ENCODE results near the gene SPECC1.
"Not testable (repeated sequence)": the region's sequence is repeated elsewhere in the genome, so short reads cannot be mapped to it uniquely, and the experiment has no call there.

SPECC1 gene

DNA sequence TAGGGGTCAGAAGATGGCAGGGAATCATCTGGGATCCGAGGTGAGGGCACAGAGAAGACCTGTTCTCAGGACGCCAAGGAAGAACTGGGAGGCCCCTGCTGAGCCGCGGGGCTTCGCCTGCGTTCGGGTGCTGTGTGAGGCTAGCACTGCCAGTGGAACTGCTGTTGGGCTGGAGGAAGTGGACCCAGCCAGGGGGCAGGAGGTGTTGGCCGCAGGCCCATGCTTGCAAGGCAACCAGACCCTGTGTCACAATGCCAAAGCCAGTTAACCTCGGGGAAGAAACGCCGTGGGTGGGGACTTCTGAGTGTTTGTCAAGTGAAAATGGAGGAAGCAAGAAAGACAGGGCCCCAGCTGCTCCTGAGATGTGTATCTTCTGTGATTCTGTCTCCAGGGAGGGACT lies 272.7 kb downstream of the SPECC1 start:
- peak; percentile 98 for DNase-seq

DNA sequence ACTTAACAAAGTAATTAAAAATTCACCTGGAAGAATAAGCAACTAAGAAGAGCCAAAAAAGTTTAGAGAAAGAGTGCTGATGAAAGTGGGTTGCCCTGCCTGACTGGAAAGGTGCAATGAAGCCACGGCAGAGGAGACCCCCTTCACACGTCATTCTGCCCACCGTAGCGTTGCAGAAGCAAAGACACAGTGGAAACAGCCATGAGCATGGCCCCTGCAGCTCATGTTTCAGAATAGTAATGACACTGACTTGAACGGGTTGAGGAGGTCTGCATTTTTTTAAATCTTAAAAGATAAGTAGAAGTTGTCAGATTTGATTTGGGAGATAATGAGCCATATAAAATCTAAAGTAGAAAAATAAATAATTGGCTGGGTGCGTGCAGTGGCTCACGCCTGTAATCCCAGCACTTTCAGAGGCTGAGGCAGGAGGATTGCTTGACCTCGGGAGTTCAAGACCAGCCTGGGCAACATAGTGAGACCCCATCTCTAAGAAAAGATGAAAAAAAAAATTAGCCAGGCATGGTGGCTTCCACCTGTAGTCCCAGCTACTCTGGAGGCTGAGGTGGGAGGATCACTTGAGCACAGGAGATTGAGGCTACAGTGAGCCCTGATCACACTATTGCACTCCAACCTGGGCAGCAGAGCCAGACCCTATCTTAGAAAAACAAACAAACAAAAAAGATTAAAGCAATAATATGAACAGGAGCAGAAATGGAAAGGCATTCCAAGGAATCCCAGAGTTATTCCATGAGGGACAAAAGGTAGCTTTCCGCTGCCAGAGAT lies 273.6 kb downstream of the SPECC1 start:
- DNase-seq = no peak

DNA sequence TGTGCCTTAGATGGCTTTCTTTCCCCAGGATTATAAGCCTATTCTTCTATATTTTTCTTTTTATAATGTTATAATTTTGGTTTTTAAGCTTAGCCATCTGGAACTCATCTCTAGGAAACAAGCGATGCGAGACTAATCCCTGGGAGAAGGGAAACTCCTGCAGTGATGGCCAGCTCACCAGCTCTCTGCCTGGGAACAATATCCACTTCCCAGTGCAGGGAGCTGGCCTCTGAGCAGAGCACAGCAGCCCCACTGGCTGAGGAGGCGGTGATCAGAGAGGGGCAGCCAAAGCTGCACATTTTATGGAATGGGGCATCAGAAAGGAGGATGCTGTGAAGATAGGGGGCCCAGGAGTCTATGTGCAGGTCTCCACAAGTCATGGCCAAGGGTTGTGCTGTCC lies 274.9 kb downstream of the SPECC1 start:
- DNase-seq = no peak

DNA sequence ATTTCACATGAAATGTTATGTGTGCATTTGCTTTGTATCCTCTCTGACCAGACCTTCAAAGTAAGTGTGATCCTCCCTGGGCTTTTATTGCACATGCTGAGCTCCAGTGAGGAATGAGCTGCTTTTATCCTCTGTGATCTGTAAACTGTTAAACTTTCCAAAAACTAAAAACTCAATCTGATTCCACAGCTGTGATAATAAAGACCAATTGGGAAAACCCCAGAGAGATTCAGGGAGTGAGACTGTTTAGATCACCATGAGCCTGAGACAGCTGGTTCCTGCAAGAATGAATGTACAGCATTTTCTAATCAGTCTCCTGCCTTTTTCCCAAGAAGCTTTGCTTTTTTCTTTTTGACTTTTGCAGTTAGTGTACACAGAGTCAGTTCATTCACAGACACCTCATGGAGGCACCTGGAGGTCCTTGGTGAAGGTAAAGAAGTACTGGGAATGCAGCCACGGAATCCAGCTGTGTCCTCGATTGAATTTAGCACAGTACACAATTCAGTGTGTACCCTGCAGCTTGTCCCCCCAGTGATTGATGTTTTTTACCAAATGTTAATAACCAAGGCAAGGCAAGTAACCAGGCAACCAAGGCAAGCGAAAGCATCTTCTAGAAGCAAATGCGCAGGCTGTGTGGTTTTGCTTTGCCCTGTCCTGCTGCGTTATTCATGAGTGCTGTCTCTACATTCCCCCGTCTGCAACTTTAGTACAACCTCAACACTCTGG lies 275.6 kb downstream of the SPECC1 start:
- DNase-seq = no peak

DNA sequence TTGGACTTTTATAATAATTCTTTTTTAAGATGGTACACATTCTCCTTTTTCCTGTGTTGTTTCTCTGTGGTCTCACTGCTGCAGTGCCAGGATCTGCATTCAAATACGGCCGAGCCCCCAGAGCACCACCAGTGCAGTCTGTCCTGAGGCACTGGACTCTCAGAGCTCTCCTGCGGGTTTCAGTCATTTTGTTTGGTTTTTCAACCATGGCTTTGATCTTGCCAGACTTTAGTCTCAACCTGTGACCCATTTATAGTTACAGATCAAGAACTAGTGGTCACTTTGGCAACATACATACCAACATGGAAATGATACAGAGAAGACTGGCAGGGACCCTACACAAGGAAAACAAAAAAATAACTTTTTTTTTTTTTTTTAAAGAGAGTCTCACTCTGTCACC lies 280.8 kb downstream of the SPECC1 start:
- no peak for DNase-seq

DNA sequence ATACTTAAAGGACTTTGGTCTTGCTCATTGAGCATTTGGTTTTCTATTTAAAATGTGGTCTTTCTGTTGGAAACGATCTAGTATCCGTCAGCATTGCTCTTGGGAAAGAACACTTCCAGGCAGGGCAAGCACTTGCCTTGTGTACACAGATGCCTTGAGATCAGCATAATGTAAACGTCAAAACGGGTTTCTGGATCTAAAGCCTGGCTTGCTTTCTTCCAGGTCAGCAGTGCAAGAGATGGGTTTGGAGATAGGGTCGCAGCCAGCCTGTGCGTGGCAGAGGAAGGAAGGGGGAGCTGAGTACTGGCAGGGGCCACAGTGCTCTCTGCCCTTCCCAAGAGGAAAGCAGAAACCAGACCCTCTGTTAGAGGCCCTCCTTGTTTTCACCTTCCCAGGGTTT lies 282.7 kb downstream of the SPECC1 start:
- no peak for DNase-seq

DNA sequence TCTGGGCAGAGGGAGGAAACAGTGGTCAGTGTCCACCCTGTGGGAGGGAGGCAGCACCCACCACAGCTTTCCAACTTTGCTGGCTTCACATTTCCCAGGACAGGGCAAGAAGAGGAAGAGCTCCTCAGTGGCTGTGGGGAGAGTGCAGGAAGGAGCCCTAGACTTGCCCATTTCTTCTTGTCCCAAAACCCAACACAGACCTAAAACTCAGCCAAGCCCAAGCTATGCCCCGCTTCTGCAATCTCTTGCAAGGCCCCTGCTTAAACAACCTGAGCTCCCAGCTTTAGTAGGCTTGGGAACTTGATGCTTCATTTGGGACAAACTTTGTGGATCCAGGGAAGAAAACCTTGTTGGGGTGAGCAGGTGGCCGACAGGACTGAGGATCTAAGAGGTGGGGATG lies 284.3 kb downstream of the SPECC1 start:
- DNase-seq = no peak

DNA sequence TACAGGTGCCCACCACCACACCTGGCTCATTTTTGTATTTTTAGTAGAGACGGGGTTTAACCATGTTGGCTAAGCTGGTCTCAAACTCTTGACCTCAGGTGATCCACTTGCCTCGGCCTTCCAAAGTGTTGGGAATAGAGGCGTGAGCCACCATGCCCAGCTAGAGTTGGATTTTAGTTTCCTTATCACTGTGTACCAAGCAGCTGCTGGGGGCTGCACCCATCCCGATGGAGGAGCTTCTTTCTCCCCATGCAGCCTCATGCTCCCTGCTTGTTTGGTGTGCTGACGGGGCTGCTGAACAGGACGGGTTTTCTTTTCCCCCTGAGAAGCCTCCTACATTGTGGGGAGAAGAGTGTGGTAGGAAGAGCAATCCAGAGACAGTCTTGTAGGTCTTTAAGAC lies 285.0 kb downstream of the SPECC1 start:
- DNase-seq = no peak

DNA sequence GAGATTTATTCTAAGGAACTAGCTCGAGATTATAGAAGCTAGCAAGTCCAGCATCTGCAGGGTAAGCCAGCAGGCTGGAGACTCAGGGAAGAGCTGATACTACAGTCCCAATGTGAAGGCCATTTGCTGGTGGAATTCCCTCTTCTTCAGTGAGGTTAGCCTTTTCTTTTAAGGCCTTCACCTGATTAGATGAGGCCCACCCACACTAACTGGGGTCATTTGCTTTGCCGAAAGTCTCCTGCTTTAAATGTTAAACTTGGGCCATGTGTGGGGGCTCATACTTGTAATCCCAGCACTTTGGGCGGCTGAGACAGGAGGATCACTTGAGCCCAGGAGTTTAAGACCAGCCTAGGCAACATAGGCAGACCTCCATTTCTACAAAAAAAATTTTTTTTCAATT lies 289.9 kb downstream of the SPECC1 start:
- no peak for DNase-seq

DNA sequence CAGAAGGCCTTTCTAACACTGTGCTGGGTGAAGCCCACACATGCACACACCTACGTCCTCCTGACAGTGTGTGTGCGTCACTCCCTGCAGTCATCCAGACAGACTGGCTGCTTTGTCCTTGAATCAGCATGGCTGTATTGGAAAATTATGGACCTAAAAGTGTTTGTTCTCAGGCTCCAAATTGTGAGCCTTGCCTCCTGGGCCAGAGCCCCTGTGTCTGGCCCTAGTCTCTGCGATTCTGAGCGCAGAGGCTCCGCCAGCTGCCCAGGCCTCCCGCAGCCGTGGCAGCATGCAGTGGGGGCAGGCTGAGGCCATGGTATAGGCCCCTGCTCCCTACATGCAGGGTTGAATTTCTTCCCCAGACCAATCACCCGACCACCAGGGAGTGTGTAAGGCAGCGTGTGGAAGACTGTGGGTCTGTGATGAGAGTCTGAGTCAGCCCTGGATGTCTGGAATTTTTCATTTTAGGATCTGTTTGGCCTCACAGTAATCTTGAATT lies 291.3 kb downstream of the SPECC1 start:
- DNase-seq = no peak

DNA sequence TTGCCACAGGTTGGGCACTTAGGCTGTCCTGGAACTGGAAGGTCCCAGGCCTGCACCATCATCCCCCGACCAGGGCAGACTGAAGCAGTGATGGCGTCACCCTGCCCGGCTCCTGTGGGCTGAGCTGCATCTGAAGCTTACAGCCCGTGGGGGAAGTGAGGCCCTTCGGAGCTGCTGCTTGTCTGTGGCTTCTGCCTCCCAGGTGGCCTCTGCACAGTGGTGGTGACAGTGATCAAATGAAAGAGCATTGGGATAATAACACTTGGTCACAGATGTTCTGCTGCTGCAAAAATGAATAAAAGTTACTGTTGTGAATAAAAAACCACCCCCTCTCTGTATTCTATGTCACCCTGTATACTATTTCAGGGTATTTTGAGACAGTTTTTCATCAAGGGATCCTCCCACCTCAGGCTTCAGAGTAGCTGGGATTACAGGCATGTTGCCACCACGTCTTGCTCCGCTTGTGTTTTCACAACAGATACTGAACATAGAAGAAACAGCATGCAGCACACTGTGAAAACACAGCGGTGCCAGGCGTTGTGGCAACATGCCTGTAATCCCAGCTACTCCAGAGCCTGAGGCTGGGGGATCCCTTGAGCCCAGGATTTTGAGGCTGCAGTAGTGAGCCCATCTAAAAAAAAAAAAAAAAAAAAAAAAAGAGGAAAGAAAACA lies 293.2 kb downstream of the SPECC1 start:
- no peak for DNase-seq

DNA sequence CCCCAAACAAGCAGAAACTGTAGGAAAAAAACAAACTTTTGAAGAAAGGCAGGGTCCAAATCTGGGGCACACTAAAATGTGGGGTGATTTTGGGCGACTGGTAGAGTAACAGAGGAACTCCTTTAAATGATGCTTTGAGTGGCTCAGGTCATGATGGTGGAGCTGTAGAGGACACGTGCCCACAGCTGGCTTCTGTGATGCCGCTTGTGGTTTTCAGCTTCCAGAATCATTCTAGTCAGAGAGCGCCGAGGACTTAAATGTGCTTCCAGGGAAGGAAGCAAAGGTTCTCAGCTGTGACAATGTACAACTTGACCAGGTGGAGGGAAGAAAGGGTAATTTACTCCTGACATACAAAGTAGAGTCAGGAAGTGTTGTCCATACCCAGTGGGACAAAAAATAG lies 295.8 kb downstream of the SPECC1 start:
- no peak for DNase-seq

DNA sequence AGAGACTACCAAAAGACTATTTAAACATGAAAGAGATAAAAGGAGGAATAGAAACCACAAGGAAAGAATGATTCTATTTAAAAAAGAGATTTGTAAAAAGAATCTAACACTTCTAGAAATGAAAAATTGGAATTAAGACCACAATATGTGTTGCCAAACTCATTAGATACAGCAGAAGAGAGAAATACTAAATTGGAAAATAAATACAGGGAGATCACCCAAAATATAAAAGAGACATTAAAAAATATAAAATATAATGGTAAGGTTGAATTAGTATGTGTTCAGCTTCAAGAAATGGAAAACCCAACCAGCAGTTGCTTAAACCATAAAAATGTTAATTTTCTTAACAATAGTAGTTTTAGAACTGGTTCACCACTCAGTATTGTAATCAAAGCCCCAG lies 297.8 kb downstream of the SPECC1 start:
- no peak for DNase-seq

DNA sequence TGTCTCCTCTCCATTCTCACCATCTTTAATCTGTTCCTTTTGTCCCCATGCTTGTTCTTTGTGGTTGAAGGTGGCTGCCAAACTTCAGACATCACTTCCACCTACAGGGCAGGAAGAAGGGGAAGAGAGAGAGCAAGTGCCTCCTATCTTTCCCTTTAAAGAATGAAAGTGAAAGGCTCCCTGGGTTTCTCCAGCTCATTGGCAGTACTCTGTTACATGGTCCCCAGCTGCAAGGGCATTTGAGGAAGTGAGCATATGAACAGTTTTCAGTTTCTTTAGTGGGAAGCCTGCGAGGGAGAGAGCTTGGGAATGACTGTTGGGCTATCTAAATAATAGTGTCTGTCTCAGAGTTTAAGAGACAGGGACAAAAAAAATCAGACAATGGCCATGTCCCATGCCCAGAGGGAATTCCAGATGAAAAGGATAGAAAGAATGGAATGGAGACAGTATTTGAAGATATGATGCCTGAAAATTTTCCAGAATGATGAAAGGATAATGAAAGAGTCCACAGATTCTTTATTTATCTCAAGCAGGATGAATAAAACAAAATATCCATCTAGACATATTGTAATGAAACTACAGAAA lies 298.3 kb downstream of the SPECC1 start:
- peak; percentile 84 for DNase-seq

DNA sequence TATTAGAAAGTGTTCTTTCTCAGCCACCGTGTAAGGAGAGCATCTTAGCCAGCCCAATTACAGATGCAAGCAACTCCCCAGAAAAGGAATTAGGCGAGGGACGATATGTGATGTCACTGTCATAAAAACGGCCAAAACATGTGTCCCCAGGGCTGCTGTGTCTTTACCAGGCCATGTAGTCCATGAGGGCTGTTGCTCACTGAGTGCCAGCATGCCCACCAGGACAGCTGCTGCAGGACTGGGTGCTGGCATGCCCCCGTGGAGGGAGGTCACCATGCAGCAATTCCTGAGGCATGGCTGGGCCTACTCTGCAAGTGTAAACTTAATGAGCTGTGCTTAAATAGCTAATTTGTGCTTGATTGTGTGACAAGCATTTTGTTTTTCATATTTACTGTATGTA lies 301.3 kb downstream of the SPECC1 start:
- DNase-seq = no peak

DNA sequence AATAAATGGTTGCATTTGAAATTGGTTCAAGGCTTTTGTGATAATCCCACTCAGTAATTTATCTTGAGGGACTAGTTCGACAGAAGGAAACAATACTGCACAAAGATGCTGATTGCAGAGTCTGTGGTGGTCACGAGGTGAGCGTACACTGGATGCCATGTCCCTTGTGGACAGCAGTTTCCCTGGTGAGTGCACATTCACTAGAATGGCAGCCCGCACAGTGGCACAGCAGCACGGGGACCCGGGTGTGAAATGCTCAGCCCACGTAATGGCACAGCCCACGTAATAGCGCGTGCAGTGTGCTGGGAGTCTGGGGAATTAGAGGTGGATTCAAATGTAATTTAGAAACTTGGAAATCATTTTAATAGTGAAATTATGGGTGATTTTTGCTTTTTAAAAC lies 304.1 kb downstream of the SPECC1 start:
- DNase-seq = no peak

DNA sequence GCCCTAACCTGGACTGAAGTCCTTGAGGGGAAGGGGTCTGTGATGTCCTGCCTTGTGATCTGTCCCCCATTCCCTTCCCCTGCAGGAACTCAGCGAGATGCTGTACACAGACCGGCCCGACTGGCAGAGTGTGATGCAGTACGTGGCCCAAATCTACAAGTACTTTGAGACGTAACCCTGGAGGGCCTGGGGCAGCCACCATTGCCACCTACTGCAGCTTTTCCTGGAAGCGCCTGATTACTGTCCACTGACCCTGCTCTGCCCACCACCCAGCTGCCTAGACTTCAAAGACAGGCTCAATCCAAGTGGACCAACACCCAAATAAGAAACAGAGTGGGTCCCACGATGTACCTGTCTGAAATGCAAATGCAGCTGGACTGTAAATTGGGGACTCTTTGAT lies 304.7 kb downstream of the SPECC1 start:
- DNase-seq = no peak

DNA sequence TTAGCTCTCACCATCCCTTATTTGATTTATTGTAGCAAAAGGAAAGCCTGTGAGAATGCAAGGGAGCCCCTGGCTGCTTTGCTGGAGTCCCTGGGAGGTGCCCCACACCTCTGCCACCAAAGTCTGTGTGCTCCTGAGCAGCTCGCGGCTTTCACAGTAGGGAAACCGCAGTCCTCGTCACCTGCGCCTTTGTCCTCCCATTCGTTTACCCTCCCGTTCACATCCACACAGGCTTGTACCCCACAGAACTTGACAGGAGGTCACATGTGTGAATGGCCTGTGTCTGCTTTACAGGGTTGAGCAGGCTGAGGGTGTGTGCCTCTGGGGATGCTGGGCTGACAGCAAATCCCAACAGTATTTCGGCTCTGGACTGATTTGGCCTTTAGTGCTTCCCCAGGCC lies 305.7 kb downstream of the SPECC1 start:
- DNase-seq = no peak

DNA sequence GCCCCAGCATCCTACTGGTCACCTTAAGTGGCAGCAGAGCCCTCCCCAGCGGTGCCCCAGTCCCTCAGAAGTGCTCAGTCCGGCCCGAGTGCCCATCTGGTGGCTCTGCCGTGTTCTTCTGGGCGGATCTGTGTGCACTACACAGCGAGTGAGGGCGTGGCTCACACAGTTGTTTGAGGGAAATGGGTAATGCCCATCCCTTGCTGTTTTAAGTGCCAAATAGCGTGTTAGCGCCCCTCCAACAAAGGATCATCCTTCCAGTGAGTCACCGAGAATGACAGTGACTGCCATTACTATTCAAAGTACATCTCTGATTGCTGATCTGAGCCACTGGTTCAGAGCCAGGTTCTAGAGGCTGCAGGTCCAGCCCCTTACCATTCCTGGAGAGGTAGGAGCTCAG lies 306.2 kb downstream of the SPECC1 start:
- no peak for DNase-seq

DNA sequence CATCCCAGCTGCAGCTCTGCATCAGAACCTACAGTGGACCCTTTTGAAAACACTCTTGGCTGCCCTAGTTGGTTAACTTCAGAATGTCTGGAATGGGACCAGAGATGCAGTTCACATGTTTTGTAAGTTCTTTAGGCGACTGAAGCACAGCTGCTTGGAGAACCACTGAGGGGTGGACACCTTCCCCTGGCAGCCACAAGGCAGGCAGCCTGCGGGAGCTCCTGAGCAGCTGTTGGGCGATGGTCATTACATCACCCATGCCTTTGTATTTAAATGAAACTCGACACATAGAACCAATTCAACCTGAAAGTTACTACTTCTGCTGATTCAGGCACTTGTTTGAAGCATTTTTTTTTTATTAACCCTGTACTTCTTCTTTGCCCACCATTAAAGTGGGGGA lies 306.7 kb downstream of the SPECC1 start:
- no peak for DNase-seq

DNA sequence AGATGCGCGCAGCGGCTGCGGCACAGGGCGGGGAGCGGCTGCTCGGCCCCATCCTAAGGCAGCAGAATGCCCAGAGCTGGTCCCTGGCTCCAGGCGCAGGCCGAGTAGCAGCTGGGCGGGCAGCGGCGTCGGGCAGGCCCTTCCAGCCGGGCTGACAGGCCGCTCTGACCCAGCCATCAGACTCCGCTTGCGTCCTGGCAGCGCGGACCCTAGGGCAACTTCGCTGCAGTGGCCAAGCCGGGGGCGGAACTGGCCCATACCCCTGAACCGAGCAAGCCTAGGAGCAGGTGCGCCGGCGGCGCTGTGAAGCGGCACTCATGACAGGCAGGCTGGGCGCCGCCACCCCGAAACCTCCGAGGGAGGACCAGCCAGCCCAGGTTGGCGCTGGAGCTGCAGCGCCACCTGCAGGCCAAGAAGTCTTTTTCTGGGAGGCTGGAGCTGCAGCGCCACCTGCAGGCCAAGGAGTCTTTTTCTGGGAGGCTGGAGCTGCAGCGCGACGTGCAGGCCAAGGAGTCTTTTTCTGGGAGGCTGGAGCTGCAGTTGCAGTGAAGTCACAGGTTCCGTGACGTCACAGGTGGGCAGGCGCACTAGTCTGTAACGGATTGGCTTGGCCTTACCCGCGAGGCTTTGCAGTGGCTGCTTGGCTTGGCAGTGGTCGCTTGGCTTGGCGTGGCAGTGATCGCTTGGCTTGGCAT lies 311.5 kb downstream of the SPECC1 start:
- DNase-seq = peak; percentile 61

DNA sequence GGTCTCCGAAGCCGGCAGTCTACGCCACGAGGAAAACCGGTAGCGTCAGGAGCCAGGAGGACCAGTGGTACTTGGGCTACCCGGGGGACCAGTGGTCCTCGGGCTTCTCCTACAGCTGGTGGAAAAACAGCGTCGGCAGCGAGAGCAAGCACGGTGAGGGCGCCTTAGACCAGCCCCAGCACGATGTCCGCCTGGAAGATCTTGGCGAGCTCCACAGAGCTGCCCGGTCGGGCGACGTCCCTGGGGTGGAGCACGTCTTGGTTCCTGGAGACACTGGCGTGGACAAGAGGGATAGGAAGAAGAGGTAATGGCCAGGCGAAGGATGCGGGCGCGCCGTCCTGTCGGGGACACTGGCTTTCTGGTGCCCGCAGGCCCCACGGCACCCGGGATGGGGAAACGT lies 312.2 kb downstream of the SPECC1 start:
- not testable (repeated sequence) for DNase-seq

DNA sequence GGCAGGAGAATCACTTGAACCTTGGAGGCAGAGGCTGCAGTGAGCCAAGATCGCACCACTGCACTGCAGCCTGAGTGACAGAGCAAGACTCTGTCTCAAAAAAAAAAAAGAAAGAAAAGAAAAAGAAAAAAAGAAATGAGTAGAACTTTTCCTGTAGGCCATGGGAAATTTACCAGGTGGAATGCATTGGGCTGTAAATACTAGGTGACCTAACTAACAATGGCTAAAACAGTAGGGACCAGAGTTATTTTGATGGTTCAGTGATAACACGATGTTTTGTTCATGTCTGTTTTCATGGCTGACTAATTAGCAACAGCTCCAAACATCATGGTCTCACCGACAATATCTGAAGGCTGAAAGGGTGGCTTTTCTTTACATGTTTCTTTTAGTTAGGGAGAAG lies 318.6 kb downstream of the SPECC1 start:
- not testable (repeated sequence) for DNase-seq

Data from inflammatory macrophage treated with lipopolysaccharide for 4 hours (primary cell).